Fibroblast of lung (primary cell): Measurements from ENCODE around the gene EDA.

Source experiments
- EZH2 ChIP-seq: IDR thresholded peaks from 2 replicates; pipeline ENCODE4 v1.5.1; 2012; ENCODE audit warnings: low read length, control low read depth, mild to moderate bottlenecking; ENCODE audit errors: missing control alignments
- TF ChIP-seq, protein P1 (sequence below), 2 donors: IDR thresholded peaks in 1 of 2; conservative IDR thresholded peaks in 1 of 2; 1 replicate in 1 of 2; 2 replicates in 1 of 2; pipeline ENCODE4 v1.5.1; 2011 to 2012; ENCODE audit warnings: low read length in 2 of 2, control low read depth in 1 of 2, inconsistent platforms in 1 of 2, low read depth in 1 of 2, mild to moderate bottlenecking in 1 of 2

DNA sequence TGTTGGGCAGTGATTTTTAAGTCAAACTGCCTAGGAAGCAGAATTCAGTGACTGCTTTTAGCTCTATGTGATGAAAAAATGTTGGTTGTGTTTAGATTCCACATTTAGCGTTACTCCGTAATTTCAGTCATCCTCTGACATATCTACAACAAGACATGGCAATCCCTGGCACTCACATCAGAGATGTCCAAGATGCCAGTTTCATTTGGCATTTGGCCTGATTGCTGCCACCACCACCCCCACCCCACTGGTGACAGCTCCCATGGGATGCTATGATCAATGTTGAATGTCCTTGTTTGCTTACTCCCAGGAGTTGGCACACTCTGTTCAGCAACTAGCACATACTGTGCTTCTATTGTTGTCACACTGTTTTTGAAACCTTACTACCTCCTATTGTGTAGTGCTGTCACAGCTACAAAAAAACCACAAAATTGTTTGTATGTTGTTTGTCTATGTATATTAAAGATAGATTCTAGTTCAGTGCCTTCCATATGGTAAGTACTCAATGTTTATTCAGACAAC lies 332.4 kb downstream of the EDA start:
- TF ChIP-seq, protein P1, sequence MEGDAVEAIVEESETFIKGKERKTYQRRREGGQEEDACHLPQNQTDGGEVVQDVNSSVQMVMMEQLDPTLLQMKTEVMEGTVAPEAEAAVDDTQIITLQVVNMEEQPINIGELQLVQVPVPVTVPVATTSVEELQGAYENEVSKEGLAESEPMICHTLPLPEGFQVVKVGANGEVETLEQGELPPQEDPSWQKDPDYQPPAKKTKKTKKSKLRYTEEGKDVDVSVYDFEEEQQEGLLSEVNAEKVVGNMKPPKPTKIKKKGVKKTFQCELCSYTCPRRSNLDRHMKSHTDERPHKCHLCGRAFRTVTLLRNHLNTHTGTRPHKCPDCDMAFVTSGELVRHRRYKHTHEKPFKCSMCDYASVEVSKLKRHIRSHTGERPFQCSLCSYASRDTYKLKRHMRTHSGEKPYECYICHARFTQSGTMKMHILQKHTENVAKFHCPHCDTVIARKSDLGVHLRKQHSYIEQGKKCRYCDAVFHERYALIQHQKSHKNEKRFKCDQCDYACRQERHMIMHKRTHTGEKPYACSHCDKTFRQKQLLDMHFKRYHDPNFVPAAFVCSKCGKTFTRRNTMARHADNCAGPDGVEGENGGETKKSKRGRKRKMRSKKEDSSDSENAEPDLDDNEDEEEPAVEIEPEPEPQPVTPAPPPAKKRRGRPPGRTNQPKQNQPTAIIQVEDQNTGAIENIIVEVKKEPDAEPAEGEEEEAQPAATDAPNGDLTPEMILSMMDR (conservative IDR thresholded peaks at IDR 0.05 in 1 of 2, IDR thresholded peaks at IDR 0.05 in 1 of 2; ENCODE audit: low read depth in 1 of 2, low read length in 2 of 2) = no peak
- TF ChIP-seq EZH2 = no peak
